Testis (tissue), 2 donors: Measurements from ENCODE around the gene SPAST.

Experiments
- POLR2A ChIP-seq: fragments of 450-650 bp; IDR thresholded peaks from one replicate; pipeline ENCODE4 v1.6.1; 2017; ENCODE audit warnings: antibody characterized with exemption, mild to moderate bottlenecking, moderate library complexity
- TF ChIP-seq, protein P1 (sequence below), 3 experiments: fragments of 450-650 bp in 2 of 3; fragments of 200-600 bp in 1 of 3; sonication (generic) in 1 of 3; IDR thresholded peaks; one replicate each; pipeline ENCODE4 v1.5.1; 2016 to 2019; ENCODE audit warnings: antibody characterized with exemption in 3 of 3, mild to moderate bottlenecking in 2 of 3, moderate library complexity in 1 of 3

- no peak for TF ChIP-seq POLR2A
- TF ChIP-seq, protein P1, sequence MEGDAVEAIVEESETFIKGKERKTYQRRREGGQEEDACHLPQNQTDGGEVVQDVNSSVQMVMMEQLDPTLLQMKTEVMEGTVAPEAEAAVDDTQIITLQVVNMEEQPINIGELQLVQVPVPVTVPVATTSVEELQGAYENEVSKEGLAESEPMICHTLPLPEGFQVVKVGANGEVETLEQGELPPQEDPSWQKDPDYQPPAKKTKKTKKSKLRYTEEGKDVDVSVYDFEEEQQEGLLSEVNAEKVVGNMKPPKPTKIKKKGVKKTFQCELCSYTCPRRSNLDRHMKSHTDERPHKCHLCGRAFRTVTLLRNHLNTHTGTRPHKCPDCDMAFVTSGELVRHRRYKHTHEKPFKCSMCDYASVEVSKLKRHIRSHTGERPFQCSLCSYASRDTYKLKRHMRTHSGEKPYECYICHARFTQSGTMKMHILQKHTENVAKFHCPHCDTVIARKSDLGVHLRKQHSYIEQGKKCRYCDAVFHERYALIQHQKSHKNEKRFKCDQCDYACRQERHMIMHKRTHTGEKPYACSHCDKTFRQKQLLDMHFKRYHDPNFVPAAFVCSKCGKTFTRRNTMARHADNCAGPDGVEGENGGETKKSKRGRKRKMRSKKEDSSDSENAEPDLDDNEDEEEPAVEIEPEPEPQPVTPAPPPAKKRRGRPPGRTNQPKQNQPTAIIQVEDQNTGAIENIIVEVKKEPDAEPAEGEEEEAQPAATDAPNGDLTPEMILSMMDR (IDR thresholded peaks at IDR 0.05): no peak
These were observed 1.9 kb upstream of the SPAST start for GRCh38 chr2:32061430-32061829.
